Measurements from ENCODE around the gene RNPS1. TPM values are rescaled to one million over a fixed set of nuclear protein-coding genes. Genes with fewer than 3 reads are reported as not detected.

The RNPS1 gene
- total and polyA plus RNA-seq, 9 of the 15 experiments (the other 6 are each of a cell fraction or from before 2014, with no cell fraction given), result 44.9 to 338 (median 202) TPM

- TF ChIP-seq ARID3A (IDR thresholded peaks at IDR 0.05; ENCODE audit: borderline replicate concordance, low read depth, low read length) (peak; percentile 44; the same call in 1 of the 2 replicates), SIX5 (IDR thresholded peaks at IDR 0.05; ENCODE audit: borderline replicate concordance in 1 of 2, insufficient read depth in 1 of 2, low read depth in 1 of 2, low read length in 2 of 2) (peak in 1 of 2 experiments; percentile 55; a peak in 1 of 4 replicates), ZC3H8 (IDR thresholded peaks at IDR 0.05) (no peak), MLX (CRISPR knock-in tag; conservative IDR thresholded peaks at IDR 0.05) (peak; percentile 89 to 96; a peak in 3 of 4 replicates), DLX4 (CRISPR knock-in tag; IDR thresholded peaks at IDR 0.05) (no peak), RAD21 (CRISPR knock-in tag; conservative IDR thresholded peaks at IDR 0.05 in 1 of 2, IDR thresholded peaks at IDR 0.05 in 1 of 2) (no peak), ZBTB9 (CRISPR knock-in tag; IDR thresholded peaks at IDR 0.05) (peak; percentile 94), EP300 (IDR thresholded peaks at IDR 0.05; ENCODE audit: low read length) (no peak), SIN3B (IDR thresholded peaks at IDR 0.05; ENCODE audit: low read depth) (peak; percentile 89), ZNF431 (CRISPR knock-in tag; IDR thresholded peaks at IDR 0.05) (no peak), ZNF184 (CRISPR knock-in tag; IDR thresholded peaks at IDR 0.05) (no peak), SNRNP70 (optimal IDR thresholded peaks at IDR 0.05; ENCODE audit: low read depth, low read length) (no peak), ZNF778 (CRISPR knock-in tag; IDR thresholded peaks at IDR 0.05) (no peak), ZNF398 (CRISPR knock-in tag; IDR thresholded peaks at IDR 0.05) (no peak), ETS1 (conservative IDR thresholded peaks at IDR 0.05; ENCODE audit: control insufficient read depth, low read depth, low read length) (peak; percentile 64)
These were observed 62.6 kb downstream of the RNPS1 start, which contains the start of gene MLST8 (continued) for GRCh38 chr16:2205104-2205966.

Data from K562 (cell line).